Fibroblast of lung (primary cell): ENCODE measurements around the gene PLN.

ENCODE experiments used
- EZH2 ChIP-seq: IDR thresholded peaks from 2 replicates; pipeline ENCODE4 v1.5.1; 2012; ENCODE audit warnings: low read length, control low read depth, mild to moderate bottlenecking; ENCODE audit errors: missing control alignments
- TF ChIP-seq, protein P1 (sequence below), 2 donors: IDR thresholded peaks in 1 of 2; conservative IDR thresholded peaks in 1 of 2; 1 replicate in 1 of 2; 2 replicates in 1 of 2; pipeline ENCODE4 v1.5.1; 2011 to 2012; ENCODE audit warnings: low read length in 2 of 2, control low read depth in 1 of 2, inconsistent platforms in 1 of 2, low read depth in 1 of 2, mild to moderate bottlenecking in 1 of 2

DNA sequence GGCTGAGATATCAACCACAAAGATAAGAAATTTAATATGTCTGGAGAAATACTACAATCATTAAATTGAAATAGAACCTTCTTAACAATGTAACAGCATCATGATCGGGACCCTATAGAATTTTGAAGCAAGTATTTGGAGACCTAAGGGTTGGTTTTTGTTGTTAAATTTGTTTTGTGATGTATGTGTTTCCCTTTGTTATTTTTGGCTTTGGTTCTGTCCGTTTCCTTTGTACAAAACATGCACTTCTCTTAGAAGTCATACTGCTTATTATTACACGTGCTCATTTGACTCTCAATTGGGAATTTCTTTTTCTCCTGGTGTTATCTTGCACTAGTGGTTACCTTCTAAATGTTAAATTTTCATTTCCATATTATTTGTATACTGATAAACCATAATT, 4.0 kb upstream of the PLN start:
- TF ChIP-seq, protein P1, sequence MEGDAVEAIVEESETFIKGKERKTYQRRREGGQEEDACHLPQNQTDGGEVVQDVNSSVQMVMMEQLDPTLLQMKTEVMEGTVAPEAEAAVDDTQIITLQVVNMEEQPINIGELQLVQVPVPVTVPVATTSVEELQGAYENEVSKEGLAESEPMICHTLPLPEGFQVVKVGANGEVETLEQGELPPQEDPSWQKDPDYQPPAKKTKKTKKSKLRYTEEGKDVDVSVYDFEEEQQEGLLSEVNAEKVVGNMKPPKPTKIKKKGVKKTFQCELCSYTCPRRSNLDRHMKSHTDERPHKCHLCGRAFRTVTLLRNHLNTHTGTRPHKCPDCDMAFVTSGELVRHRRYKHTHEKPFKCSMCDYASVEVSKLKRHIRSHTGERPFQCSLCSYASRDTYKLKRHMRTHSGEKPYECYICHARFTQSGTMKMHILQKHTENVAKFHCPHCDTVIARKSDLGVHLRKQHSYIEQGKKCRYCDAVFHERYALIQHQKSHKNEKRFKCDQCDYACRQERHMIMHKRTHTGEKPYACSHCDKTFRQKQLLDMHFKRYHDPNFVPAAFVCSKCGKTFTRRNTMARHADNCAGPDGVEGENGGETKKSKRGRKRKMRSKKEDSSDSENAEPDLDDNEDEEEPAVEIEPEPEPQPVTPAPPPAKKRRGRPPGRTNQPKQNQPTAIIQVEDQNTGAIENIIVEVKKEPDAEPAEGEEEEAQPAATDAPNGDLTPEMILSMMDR (conservative IDR thresholded peaks at IDR 0.05 in 1 of 2, IDR thresholded peaks at IDR 0.05 in 1 of 2; ENCODE audit: low read depth in 1 of 2, low read length in 2 of 2), result no peak
- TF ChIP-seq EZH2, result no peak
